ENCODE data around the gene RAB38.

The RAB38 gene

GRCh38 chr11:88169881-88170280, 5.4 kb downstream of the RAB38 start:
- no peak for DNase-seq (ENCODE audit: low read depth in 2 of 2)

DNA sequence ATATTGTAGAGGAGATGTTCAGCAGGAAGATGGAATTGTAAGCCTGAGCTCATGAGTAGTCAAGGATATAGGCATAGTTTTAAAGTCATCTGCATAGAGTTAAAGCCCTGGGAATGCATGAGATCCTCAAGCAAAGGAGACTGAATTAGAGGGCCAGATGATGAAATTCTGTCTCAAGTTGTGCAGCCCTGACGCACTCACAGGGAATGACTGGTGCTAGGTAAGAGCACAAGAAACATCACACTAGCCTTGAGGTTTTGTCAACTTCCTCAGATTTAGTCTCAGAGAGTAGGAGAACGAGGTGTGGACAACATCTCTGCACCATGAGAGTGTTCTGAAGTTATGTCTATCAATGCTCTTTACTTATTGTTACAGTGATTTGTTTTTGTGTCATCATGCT, 5.8 kb downstream of the RAB38 start:
- DNase-seq (ENCODE audit: low read depth in 2 of 2) = no peak

DNA sequence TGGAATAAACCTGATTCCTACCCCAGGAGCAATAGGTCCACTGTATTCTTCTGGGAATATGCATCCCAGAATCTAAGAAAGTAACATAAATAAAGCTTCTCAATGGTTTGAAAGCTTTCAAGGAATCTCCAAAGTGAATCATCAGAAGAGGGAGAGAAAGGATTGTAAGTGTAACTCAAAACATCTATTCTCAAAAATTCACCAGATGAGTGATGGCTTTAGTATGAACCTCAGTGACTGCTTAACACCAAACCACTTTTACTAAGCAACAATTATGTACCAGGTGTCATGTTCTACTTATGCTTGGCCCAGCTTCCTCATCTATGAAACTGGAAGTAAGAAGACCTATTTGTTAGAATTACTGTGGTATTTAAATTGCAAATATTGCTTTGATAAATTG, 7.4 kb downstream of the RAB38 start:
- no peak for DNase-seq (ENCODE audit: low read depth in 2 of 2)

DNA sequence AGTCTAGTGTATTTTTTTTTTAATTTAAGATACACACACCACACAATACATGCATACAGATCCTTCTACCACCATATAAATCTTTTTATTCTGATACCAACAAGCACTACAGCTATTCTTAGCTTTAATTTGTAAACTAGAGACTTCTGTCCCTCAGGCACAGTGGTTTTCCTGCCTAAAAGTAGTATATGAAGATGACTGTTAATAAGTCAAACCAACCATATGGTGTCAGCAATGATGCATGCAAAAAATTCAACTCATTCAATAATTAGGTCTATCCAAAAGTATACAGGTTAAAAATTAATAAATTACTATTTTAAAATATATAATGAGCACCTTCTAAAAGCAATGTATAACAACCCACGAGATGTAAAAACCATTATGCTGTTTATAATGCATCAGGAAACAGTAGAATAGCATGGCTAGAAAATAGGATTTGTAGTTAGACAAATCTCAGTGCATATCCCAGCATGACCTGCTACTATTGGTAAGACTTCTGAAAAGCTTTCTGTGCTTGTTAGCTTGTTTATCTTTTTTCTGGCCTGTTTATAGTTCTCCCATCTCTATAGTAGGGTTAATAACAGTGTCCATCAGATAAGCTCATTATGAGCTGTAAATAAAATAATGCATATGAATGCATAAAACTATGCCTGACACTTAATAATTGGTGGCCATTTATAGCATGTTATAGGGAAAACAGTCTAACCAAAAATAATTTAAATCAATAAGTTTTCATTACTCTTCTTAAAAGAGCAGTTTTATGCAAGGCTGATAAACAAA, 10.2 kb downstream of the RAB38 start:
- DNase-seq (ENCODE audit: low read depth in 2 of 2) = no peak

DNA sequence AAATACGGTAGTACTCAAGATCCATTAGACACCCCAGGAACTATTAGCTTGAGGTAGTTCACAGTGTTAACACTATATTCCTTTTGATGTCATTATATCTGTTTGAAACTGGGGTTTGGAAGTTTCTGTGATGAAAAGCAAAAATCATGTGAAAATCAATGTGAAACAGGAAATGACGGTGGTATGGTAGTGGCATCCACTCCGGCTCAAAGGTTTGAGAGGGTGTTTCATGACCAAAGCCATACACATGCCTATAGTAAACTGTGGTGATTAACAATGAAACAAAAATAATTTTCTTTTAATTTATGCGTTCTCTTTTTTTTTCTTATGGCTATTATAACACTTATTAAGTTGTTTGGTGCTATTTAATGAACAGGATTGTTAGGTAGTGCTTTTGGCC, 10.9 kb downstream of the RAB38 start:
- DNase-seq (ENCODE audit: low read depth in 2 of 2) = no peak

DNA sequence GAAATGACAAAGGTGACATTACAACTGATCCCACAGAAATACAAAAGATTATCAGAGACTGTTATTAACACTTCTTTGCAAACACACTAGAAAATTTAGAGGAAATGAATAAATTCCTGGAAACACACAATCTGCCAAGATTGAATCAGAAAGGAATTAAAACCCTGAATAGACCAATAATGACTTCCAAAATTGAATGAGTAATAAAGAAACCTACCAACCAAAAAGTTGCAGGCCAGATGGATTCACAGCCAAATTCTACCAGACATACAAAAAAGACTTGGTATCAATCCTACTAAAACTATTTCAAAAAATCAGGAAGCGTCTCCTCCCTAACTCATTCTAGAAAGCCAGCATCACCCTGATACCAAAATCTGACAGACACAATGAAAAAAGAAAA, 17.2 kb downstream of the RAB38 start:
- no peak for DNase-seq (ENCODE audit: low read depth in 2 of 2)

DNA sequence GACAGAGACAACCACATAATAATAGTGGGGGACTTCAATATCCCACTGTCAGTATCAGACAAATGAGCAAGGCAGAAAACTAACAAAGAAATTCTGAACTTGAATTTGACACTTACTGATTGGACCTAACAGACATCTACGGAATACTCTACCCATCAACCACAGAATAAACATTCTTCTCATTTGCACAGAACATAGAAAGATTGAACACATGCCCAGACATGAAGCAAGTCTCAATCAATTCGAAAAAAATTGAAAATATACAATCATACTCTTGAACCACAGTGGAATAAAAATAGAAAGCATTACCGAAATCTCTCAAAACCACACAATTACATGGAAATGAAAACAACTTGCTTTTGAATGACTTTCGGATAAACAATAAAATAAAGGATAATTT, 17.9 kb downstream of the RAB38 start:
- no peak for DNase-seq (ENCODE audit: low read depth in 2 of 2)

DNA sequence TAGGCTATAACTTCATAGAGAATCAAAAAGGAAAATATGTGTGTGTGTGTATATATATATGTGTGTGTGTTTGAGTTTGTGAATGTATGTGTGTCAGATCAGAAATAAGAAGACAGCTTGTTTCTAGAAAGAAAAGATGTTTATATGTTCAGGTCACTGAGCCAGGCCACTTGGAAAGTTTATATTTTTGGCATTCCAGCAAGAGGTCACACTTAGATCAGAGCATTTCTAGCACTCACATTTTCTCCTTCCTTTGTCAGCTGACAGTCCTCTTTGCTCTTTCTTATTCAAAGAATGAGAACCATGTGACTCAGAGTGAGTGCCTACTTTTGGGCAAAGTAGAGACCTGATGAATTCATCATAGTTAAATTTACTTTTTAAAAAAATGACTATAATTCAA, 22.9 kb downstream of the RAB38 start:
- DNase-seq (ENCODE audit: low read depth in 2 of 2) = no peak

- no peak for DNase-seq (ENCODE audit: low read depth in 2 of 2)
These were observed 23.5 kb downstream of the RAB38 start for GRCh38 chr11:88151709-88152265.

- no peak for DNase-seq (ENCODE audit: low read depth in 2 of 2)
These were observed 29.1 kb downstream of the RAB38 start for GRCh38 chr11:88146106-88146505.

- DNase-seq (ENCODE audit: low read depth in 2 of 2) = no peak
These were observed 35.4 kb downstream of the RAB38 start for GRCh38 chr11:88139865-88140264.

DNA sequence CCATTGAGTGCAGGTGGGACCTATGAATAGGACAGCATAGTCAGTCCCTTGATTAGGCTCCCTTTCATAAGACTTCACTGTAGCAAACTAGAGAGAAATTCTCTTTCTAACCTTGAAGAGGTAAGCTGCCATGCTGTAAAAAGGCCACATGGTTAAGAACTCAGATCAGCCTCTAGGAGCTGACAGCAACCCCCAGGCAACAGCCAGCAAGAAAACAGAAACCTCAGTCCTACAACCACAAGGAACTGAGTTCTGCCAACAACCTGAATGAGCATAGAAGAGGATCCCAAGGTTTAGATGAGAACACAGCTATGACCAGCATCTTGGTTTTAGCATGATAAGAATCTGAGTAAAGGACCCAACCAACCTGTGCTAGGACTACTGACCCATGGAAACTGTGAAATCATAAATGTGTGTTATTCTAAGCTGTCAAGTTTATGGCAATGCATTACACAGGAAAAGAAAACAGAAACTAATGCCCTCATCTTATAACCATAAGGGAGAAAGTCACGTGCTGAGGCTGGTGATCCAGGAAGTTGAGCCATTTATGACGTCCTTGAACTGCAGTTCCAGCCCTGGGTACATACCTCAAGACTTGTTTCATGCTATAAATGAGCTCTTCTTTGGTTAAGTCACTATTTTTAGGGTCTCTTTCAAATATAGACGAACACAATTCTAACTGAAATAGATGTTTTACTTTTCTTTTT, 43.3 kb downstream of the RAB38 start:
- no peak for DNase-seq (ENCODE audit: low read depth in 2 of 2)

DNA sequence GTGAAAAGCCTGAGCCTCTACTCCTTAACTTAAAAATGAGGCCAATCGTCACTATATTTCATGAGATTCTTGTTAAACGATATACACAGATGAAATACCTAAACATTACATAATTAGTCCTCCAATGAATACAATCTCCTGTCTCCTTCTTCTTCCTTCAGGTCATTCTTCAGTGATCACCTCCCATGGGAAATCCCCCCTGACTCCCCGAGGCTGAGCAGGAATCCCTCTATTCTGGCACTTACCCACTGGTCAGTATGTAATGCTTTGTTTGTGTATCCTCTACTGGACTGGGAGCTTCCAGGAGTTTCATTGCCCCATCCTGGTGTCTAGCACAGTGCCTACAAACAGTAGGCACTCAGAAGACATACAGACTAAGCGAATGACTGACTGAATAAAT, 52.3 kb downstream of the RAB38 start:
- no peak for DNase-seq (ENCODE audit: low read depth in 2 of 2)

GRCh38 chr11:88119561-88119960, 55.7 kb downstream of the RAB38 start:
- no peak for DNase-seq (ENCODE audit: low read depth in 2 of 2)

GRCh38 chr11:88117281-88117858, 57.9 kb downstream of the RAB38 start:
- no peak for DNase-seq (ENCODE audit: low read depth in 2 of 2)

DNA sequence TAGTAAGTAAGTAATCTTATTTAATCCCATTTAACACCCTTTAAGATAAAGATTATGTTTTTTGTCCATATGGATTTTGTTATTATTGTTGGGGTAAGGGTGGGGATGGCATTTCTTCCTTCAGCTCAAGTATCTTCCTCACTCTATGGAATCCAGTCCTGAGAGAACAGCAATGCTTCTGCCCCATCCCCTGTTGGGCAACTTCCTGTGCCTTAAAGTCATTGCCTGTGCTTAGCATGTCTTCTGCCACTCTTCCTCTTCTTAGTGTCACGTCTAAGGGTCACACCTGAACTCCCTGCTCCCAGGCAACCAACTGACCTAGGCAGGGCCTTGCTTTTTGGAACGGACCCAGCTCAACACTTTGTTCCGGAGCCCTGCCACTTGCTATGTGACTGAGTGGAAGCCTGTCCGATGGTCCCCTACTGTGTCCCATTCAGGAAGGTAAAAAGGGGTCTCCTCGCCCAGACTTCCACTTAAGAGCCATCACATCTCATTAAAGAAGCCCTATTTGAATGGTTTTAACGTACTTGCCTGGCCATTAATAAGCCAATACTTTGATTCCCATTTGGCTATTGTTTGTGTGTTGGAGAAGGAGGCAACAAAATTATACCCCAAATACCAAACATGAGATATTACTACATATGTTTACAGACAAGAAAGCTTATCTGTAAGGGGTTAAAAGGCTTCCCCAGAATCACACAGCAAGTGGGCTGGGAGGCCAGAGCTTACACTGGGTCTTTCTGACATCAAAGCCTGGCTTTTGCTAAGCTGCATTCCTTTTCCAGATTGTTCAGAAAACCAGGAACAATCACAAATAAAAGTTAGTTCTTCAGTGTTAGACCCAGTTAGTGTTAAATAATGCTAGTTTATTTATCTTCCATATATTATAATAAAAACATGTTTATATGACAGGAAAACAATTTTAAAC, 59.2 kb downstream of the RAB38 start:
- DNase-seq (ENCODE audit: low read depth in 2 of 2) = no peak

GRCh38 chr11:88114486-88115045, 60.7 kb downstream of the RAB38 start:
- DNase-seq (ENCODE audit: low read depth in 2 of 2) = no peak

DNA sequence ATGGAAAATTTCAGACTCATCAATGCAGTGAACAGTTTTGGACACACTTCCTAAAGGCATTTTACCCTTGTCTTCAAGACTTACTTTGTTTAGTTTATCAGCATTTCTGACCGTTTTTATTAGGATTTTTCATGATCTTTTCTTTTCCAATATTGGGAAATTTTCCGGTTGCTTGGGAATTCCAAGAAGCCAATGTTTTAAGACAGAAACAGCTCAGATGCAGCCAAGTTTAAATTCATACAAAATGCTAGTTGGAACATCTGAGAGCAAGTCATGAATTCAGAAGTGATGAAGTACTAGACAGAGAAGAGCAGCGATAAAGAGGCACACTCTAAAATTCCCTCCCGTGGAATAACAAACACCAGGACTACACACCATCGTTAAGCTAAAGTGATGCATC, 68.6 kb downstream of the RAB38 start:
- DNase-seq (ENCODE audit: low read depth in 2 of 2) = no peak

GRCh38 chr11:88105951-88106350, 69.3 kb downstream of the RAB38 start:
- no peak for DNase-seq (ENCODE audit: low read depth in 2 of 2)

DNA sequence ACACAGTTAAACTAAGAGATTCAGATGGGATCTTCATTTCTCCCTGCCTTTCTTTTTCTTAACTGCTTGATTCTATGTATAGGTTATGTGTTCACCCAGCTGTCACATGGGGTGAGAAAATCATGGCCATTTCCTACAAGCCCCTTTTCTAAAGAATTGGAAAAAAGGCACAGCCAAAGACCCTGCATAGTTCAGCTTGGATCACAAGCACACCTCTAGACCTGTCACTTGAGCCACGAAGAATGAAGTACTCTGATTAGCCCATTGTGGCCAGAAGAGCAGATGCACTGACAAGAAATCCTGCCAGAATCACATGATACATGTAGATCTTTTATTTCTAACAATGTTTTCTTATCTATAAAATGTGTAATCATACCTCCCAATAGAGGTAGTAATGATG, 69.7 kb downstream of the RAB38 start:
- DNase-seq (ENCODE audit: low read depth in 2 of 2) = no peak

DNA sequence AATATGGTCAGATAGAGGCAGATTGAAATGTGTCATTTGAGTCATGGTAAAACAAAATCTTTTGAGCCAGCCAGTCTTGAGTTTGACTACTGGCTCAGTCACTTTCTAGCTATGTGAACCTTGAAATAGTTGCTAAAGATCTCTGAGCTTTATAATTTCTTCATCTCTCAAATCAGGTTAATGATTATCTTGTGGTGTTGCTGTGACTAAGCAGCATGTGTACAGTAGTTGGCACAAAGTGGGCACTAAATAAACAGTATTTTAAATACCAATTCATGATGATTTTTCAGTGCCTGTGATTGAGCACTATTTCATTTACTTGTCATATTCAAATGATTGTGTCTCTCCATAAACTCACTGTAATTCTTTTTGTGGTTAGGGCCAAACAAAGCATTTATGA, 70.8 kb downstream of the RAB38 start:
- no peak for DNase-seq (ENCODE audit: low read depth in 2 of 2)

Data from activated CD8-positive, alpha-beta memory T cell treated with anti-CD3 and anti-CD28 coated beads for 4 hours (primary cell).